LNCaP clone FGC (cell line): ENCODE data around the gene C1orf159.
A peak's percentile ranks its signal among the peaks of the same experiment; 100 is the strongest.

ENCODE experiments used
- DNase-seq: peaks from one replicate; pipeline ENCODE4 v3.0.0-alpha.2; 2011; ENCODE audit warnings: low read depth
- H3K4me3 ChIP-seq: 2 replicates; pipeline ENCODE4 v1.5.1; 2011; ENCODE audit warnings: mild to moderate bottlenecking, low read depth, low read length, control low read depth
- TF ChIP-seq, protein P1 (sequence below): IDR thresholded peaks from 2 replicates; pipeline ENCODE4 v1.5.1; 2012; ENCODE audit warnings: mild to moderate bottlenecking; ENCODE audit not compliant: control insufficient read depth, insufficient read depth; ENCODE audit errors: extremely low read depth

Gene C1orf159

GRCh38 chr1:1041873-1042272, 74.0 kb downstream of the C1orf159 start:
- TF ChIP-seq, protein P1, sequence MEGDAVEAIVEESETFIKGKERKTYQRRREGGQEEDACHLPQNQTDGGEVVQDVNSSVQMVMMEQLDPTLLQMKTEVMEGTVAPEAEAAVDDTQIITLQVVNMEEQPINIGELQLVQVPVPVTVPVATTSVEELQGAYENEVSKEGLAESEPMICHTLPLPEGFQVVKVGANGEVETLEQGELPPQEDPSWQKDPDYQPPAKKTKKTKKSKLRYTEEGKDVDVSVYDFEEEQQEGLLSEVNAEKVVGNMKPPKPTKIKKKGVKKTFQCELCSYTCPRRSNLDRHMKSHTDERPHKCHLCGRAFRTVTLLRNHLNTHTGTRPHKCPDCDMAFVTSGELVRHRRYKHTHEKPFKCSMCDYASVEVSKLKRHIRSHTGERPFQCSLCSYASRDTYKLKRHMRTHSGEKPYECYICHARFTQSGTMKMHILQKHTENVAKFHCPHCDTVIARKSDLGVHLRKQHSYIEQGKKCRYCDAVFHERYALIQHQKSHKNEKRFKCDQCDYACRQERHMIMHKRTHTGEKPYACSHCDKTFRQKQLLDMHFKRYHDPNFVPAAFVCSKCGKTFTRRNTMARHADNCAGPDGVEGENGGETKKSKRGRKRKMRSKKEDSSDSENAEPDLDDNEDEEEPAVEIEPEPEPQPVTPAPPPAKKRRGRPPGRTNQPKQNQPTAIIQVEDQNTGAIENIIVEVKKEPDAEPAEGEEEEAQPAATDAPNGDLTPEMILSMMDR: no peak
- no peak for DNase-seq
- H3K4me3 ChIP-seq: no peak overlapping the region

GRCh38 chr1:1041092-1041523, 74.8 kb downstream of the C1orf159 start:
- TF ChIP-seq, protein P1: no peak
- no peak for DNase-seq
- H3K4me3 ChIP-seq: no peak overlapping the region

GRCh38 chr1:1040004-1040991, 75.6 kb downstream of the C1orf159 start:
- peak; percentile 66 for DNase-seq

GRCh38 chr1:1039145-1039910, 76.6 kb downstream of the C1orf159 start:
- TF ChIP-seq, protein P1: no peak
- no peak overlapping the region for H3K4me3 ChIP-seq
- no peak for DNase-seq

More at GRCh38 chr1:1040004-1040991, 75.6 kb downstream of the C1orf159 start:
- peak overlapping the region; percentile 42 for H3K4me3 ChIP-seq
- TF ChIP-seq, protein P1: peak; percentile 35; the same call in 1 of the 2 replicates

- H3K4me3 ChIP-seq: no peak overlapping the region
- no peak for DNase-seq
- TF ChIP-seq, protein P1: no peak
Observed at GRCh38 chr1:1038694-1039093, 77.2 kb downstream of the C1orf159 start.

DNA sequence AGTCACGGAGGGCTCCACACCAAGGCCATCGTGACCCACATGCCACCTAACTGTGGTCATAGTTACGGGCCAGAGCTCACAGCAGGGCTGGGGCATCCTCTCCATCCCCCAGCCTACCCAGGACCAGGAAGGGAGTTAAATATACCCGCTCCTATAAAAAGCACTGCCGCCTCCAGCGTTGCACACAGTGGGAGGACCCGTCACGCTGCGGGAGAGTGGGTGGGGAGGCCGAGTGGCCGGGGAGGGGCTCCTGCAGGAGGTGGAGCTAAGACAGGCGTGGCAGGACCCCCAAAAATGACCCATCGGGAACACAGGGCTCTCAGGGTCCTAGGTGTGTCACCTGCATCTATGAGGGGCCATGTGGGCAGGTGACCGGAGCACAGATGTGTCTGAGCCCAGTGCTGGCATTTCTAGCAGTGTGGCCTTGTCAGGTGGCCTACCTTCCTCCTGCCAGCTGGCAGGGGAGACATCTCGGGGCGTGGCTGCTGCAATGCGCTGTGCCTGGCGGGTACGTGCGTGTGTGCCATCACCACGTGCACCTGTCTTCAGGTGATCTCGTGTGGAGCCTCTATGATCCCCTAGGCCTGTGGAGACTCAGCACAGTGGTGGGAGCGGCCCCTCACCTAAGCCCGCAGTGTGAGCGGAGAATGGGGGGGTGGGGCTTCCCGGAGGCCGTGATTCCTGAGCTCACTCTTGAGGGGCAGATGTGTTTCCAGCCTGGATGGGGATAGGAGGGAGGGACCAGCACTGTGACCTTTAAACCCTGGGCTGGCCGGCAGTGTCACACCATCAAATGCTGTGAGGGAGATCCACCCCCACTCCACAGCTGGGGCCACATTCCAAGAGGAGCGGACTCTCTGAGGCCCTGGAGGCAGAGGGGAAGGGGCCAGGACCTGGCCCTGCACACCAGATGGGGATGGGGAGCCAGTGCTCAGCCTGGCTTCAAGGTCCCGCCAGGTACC, 78.2 kb downstream of the C1orf159 start:
- H3K4me3 ChIP-seq: no peak overlapping the region
- no peak for DNase-seq
- TF ChIP-seq, protein P1: no peak
